Measurements from ENCODE around the gene STAT5B.

- no peak for TF ChIP-seq POLR2A (IDR thresholded peaks at IDR 0.05)
- TF ChIP-seq CTCF (IDR thresholded peaks at IDR 0.05 in 8 of 11, conservative IDR thresholded peaks at IDR 0.05 in 3 of 11): no peak
Observed at GRCh38 chr17:42247734-42248133, 28.5 kb downstream of the STAT5B start.
